LNCaP clone FGC (cell line): Measurements from ENCODE around the gene MYADM.
"Not testable (repeated sequence)": the region's sequence is repeated elsewhere in the genome, so short reads cannot be mapped to it uniquely, and the experiment has no call there.

Experiments used
- DNase-seq: peaks from one replicate; pipeline ENCODE4 v3.0.0-alpha.2; 2011; ENCODE audit warnings: low read depth
- H3K4me3 ChIP-seq: 2 replicates; pipeline ENCODE4 v1.5.1; 2011; ENCODE audit warnings: mild to moderate bottlenecking, low read depth, low read length, control low read depth
- CTCF ChIP-seq: IDR thresholded peaks from 2 replicates; pipeline ENCODE4 v1.5.1; 2012; ENCODE audit warnings: mild to moderate bottlenecking; ENCODE audit not compliant: control insufficient read depth, insufficient read depth; ENCODE audit errors: extremely low read depth

MYADM gene

GRCh38 chr19:53828531-53828930, 39.2 kb upstream of the MYADM start:
- no peak for DNase-seq
- no peak for TF ChIP-seq CTCF
- no peak overlapping the region for H3K4me3 ChIP-seq

GRCh38 chr19:53832861-53833260, 34.8 kb upstream of the MYADM start:
- H3K4me3 ChIP-seq, DNase-seq: not testable (repeated sequence)

- H3K4me3 ChIP-seq, DNase-seq: not testable (repeated sequence)
Observed at GRCh38 chr19:53838446-53838845, 29.2 kb upstream of the MYADM start.

GRCh38 chr19:53840241-53840640, 27.4 kb upstream of the MYADM start:
- DNase-seq, H3K4me3 ChIP-seq: not testable (repeated sequence)

- DNase-seq, H3K4me3 ChIP-seq: not testable (repeated sequence)
Observed at GRCh38 chr19:53840914-53841313, 26.8 kb upstream of the MYADM start.

- DNase-seq: no peak
- TF ChIP-seq CTCF: no peak
- H3K4me3 ChIP-seq: no peak overlapping the region
Observed at GRCh38 chr19:53844849-53845246, 22.8 kb upstream of the MYADM start.

- no peak overlapping the region for H3K4me3 ChIP-seq
- DNase-seq: no peak
- TF ChIP-seq CTCF: no peak
Observed at GRCh38 chr19:53847555-53847954, 20.1 kb upstream of the MYADM start.

- no peak for TF ChIP-seq CTCF
Observed at GRCh38 chr19:53849237-53849676, 18.4 kb upstream of the MYADM start.

GRCh38 chr19:53853707-53854106, 14.0 kb upstream of the MYADM start:
- no peak for TF ChIP-seq CTCF
- no peak for DNase-seq
- H3K4me3 ChIP-seq: no peak overlapping the region

More at GRCh38 chr19:53849237-53849676, 18.4 kb upstream of the MYADM start:
- no peak for DNase-seq
- H3K4me3 ChIP-seq: no peak overlapping the region
